K562 (cell line): ENCODE data around the gene TPD52L2.

ENCODE experiments used
- ATF2 ChIP-seq: sonication (generic); formaldehyde crosslinking; IDR thresholded peaks from 2 replicates; pipeline ENCODE4 v1.8.1; 2022; ENCODE audit warnings: missing genetic modification reagents
- CBX8 ChIP-seq: fragments of 200-600 bp; sonication (generic); IDR thresholded peaks from 2 replicates; pipeline ENCODE4 v1.6.1; 2012; ENCODE audit warnings: borderline replicate concordance, mixed run types, low read depth, mild to moderate bottlenecking, moderate library complexity, mixed read lengths, low read length, control low read depth, inconsistent platforms; ENCODE audit not compliant: poor library complexity, severe bottlenecking; ENCODE audit errors: extremely low read depth
- EZH2 ChIP-seq: IDR thresholded peaks from 2 replicates; pipeline ENCODE4 v1.6.1; 2012; ENCODE audit warnings: low read depth, mild to moderate bottlenecking, inconsistent platforms, low read length, borderline replicate concordance
- GABPB1 ChIP-seq: sonication (generic); formaldehyde crosslinking; IDR thresholded peaks from 2 replicates; pipeline ENCODE4 v1.8.0; 2022; ENCODE audit warnings: mild to moderate bottlenecking, missing genetic modification reagents
- POLR2A ChIP-seq: fragments of 450-650 bp; conservative IDR thresholded peaks from 2 replicates; pipeline ENCODE4 v1.6.1; 2016
- POLR2AphosphoS5 ChIP-seq: IDR thresholded peaks from 2 replicates; pipeline ENCODE4 v1.6.1; 2011; ENCODE audit warnings: mild to moderate bottlenecking, low read depth, low read length, moderate library complexity; ENCODE audit not compliant: control insufficient read depth, insufficient read depth
- ZBTB17 ChIP-seq: fragments of 450-650 bp; formaldehyde crosslinking; IDR thresholded peaks from 2 replicates; pipeline ENCODE4 v1.4.0; 2020; ENCODE audit warnings: mild to moderate bottlenecking

DNA sequence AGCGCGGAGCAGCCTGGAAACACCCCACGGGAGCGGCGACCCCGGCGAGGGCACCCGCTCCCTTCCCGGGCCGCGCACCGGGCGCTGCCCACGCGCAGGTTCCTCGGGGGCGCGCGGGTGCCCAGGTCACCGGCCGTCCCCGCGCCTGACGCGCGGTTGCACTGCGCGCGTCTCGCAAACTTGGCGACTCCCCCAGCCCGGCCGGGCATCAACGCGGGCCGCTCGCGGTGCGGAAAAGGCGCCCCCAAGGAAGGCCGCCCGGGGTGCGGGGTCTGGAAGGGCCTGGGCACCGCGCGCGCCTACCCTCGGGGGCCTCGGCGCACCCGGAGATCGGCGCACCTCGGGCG is 33.5 kb upstream of the TPD52L2 start:
- no peak for TF ChIP-seq POLR2AphosphoS5
- no peak for TF ChIP-seq GABPB1 (CRISPR knock-in tag)
- TF ChIP-seq POLR2A, result no peak
- TF ChIP-seq ZBTB17 (CRISPR knock-in tag), result no peak
- no peak for TF ChIP-seq EZH2
- TF ChIP-seq ATF2 (CRISPR knock-in tag), result no peak
- TF ChIP-seq CBX8, result no peak
